ENCODE measurements around the gene USP17L17.
"Not testable (repeated sequence)": the region's sequence is repeated elsewhere in the genome, so short reads cannot be mapped to it uniquely, and the experiment has no call there.

DNA sequence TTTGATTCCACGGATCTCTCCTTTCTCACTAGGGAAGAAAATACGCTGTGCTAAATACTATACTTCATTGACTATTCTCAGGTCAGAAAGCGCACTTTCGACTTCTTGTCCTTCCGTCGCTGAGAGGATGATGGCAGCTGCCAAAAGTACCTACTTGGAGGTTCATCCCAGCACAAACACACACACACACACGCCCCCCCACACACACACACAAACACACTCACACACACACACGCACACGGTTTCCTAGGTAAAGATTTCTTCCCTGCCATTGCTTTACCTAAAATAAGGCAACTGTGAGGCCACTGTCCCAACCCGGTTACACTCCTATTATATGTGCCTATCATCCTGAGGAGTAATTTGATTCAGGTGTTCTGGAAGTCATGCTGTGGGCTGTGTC, 28.0 kb downstream of the USP17L17 start:
- TF ChIP-seq POLR2A (IDR thresholded peaks at IDR 0.05; ENCODE audit: low read length); GATA1 (IDR thresholded peaks at IDR 0.05; ENCODE audit: low read depth, low read length): not testable (repeated sequence)

Data from erythroblast (primary cell).